DOHH2 (cell line): ENCODE measurements around the gene YPEL1.

ENCODE experiments used
- H3F3A ChIP-seq: fragments of 200-600 bp; sonication (generic), shearing (Covaris generic); 2 replicates; pipeline ENCODE4 v1.6.0; 2016; ENCODE audit warnings: antibody characterized with exemption, mild to moderate bottlenecking; ENCODE audit not compliant: control insufficient read depth, insufficient read depth
- H3K27ac ChIP-seq: fragments of 200-600 bp; sonication (generic); 2 replicates; pipeline ENCODE4 v1.5.1; 2014; ENCODE audit warnings: low read depth, mild to moderate bottlenecking, low read length, moderate library complexity
- H3K27me3 ChIP-seq: fragments of 200-600 bp; sonication (generic); 2 replicates; pipeline ENCODE4 v1.6.1; 2014; ENCODE audit warnings: mild to moderate bottlenecking, low read length, mixed read lengths; ENCODE audit not compliant: control insufficient read depth
- H3K36me3 ChIP-seq: fragments of 200-600 bp; sonication (generic); 2 replicates; pipeline ENCODE4 v1.6.1; 2014; ENCODE audit warnings: mild to moderate bottlenecking, low read length, moderate library complexity, mixed read lengths; ENCODE audit not compliant: control insufficient read depth
- H3K4me1 ChIP-seq: fragments of 200-600 bp; sonication (generic); 2 replicates; pipeline ENCODE4 v1.6.1; 2014; ENCODE audit warnings: mild to moderate bottlenecking, low read length, mixed read lengths; ENCODE audit not compliant: control insufficient read depth
- H3K4me2 ChIP-seq: fragments of 200-600 bp; sonication (generic); 2 replicates; pipeline ENCODE4 v1.6.0; 2014; ENCODE audit warnings: mild to moderate bottlenecking, low read length, moderate library complexity
- H3K4me3 ChIP-seq: fragments of 200-600 bp; sonication (generic); 2 replicates; pipeline ENCODE4 v1.5.1; 2014; ENCODE audit warnings: mild to moderate bottlenecking, low read length, mixed read lengths
- H3K79me2 ChIP-seq: fragments of 200-600 bp; sonication (generic); 2 replicates; pipeline ENCODE4 v1.6.1; 2014; ENCODE audit warnings: mild to moderate bottlenecking, low read length, mixed read lengths; ENCODE audit not compliant: control insufficient read depth
- H3K9me2 ChIP-seq: fragments of 200-600 bp; sonication (generic); replicated peaks from 2 replicates; pipeline ENCODE4 v1.6.1; 2014; ENCODE audit warnings: mild to moderate bottlenecking, low read length, mixed read lengths; ENCODE audit not compliant: control insufficient read depth
- H3K9me3 ChIP-seq: fragments of 200-600 bp; sonication (generic); 2 replicates; pipeline ENCODE4 v1.6.1; 2014; ENCODE audit warnings: antibody characterized with exemption, low read length, mixed read lengths; ENCODE audit not compliant: control insufficient read depth, insufficient read depth
- H4K20me1 ChIP-seq: fragments of 200-600 bp; sonication (generic); 2 replicates; pipeline ENCODE4 v1.6.0; 2014; ENCODE audit warnings: low read depth, mild to moderate bottlenecking, antibody characterized with exemption, low read length, moderate library complexity; ENCODE audit not compliant: control insufficient read depth, insufficient read depth
- CTCF ChIP-seq: fragments of 200-600 bp; sonication (generic); IDR thresholded peaks from one replicate; pipeline ENCODE4 v1.5.1; 2014; ENCODE audit warnings: antibody characterized with exemption, mild to moderate bottlenecking, low read depth, low read length; ENCODE audit not compliant: poor library complexity, severe bottlenecking
- EZH2phosphoT487 ChIP-seq: fragments of 200-600 bp; sonication (generic); IDR thresholded peaks from 2 replicates; pipeline ENCODE4 v1.6.1; 2017; ENCODE audit warnings: borderline replicate concordance, mild to moderate bottlenecking, antibody characterized with exemption, low read length, moderate library complexity, mixed read lengths

YPEL1 gene

GRCh38 chr22:21673534-21674321, 61.9 kb downstream of the YPEL1 start:
- no peak overlapping the region for H3K4me3 ChIP-seq
- no peak for TF ChIP-seq CTCF
- no peak for TF ChIP-seq EZH2phosphoT487
- peaks cover 41% of the 10 kb centered on the region for H3K4me1 ChIP-seq
- H3F3A ChIP-seq: peaks cover 10% of the 10 kb centered on the region
- peaks cover 64% of the 10 kb centered on the region for H3K36me3 ChIP-seq
- H3K79me2 ChIP-seq: peaks cover 29% of the 10 kb centered on the region
- no peaks in the 10 kb centered on the region for H4K20me1 ChIP-seq
- no peak overlapping the region for H3K4me2 ChIP-seq
- no peak overlapping the region for H3K27ac ChIP-seq
- H3K9me2 ChIP-seq: no peaks in the 10 kb centered on the region
- no peaks in the 10 kb centered on the region for H3K9me3 ChIP-seq
- no peaks in the 10 kb centered on the region for H3K27me3 ChIP-seq

- H3K27me3 ChIP-seq: no peaks in the 10 kb centered on the region
- H3K9me2 ChIP-seq: no peaks in the 10 kb centered on the region
- peak overlapping the region; percentile 72 for H3K27ac ChIP-seq
- peak overlapping the region; percentile 60 for H3K4me2 ChIP-seq
- H3K36me3 ChIP-seq: peaks cover 64% of the 10 kb centered on the region
- no peak for TF ChIP-seq EZH2phosphoT487
- peak; percentile 26 for TF ChIP-seq CTCF
- peaks cover 53% of the 10 kb centered on the region for H3K4me1 ChIP-seq
- H3K4me3 ChIP-seq: peak overlapping the region; percentile 30; the same call in 1 of the 2 replicates
- H3F3A ChIP-seq: peaks cover 10% of the 10 kb centered on the region
- peaks cover 41% of the 10 kb centered on the region for H3K79me2 ChIP-seq
- no peaks in the 10 kb centered on the region for H4K20me1 ChIP-seq
- no peaks in the 10 kb centered on the region for H3K9me3 ChIP-seq
Observed at GRCh38 chr22:21672107-21672629, 63.4 kb downstream of the YPEL1 start.

- Histone ChIP-seq H4K20me1 (no peaks in the 10 kb centered on the region), H3K79me2 (peaks cover 55% of the 10 kb centered on the region), H3K4me2 (peak overlapping the region; percentile 60), H3K4me3 (peak overlapping the region; percentile 16; the same call in 1 of the 2 replicates), H3K4me1 (peaks cover 66% of the 10 kb centered on the region), H3K36me3 (peaks cover 47% of the 10 kb centered on the region), H3F3A (peaks cover 10% of the 10 kb centered on the region), H3K9me3 (no peaks in the 10 kb centered on the region), H3K27me3 (no peaks in the 10 kb centered on the region), H3K9me2 (no peaks in the 10 kb centered on the region), H3K27ac (peak overlapping the region; percentile 72)
- TF ChIP-seq EZH2phosphoT487 (no peak), CTCF (no peak)
Observed at GRCh38 chr22:21669026-21669425, 66.6 kb downstream of the YPEL1 start.
